ENCODE results near the gene NDE1. TPM values are rescaled to one million over a fixed set of nuclear protein-coding genes. Genes with fewer than 3 reads are reported as not detected.

NDE1 gene
- total RNA-seq, 1 donor from 2014 or later: 41.0 TPM

DNA sequence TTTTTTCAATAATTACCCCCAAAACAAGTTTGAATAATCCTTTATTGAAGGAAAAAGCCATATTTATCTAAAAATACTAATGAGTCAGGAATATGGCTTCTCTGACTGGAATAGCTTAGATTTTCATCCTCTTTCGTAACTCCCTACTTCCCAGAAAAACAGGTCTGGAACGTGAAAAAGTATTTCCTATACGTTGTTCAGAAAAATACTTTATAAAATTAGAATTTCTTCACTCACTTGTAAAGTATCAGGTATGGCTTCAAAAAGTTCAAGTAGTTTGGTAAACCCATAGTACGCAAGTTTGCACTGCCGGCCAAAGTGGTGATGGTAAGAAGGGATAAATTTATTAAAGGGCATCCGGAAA is 40.8 kb upstream of the NDE1 start:
- H3K9me3 Mint-ChIP-seq (ENCODE audit: unreplicated experiment): no peaks in the 10 kb centered on the region
- DNase-seq (ENCODE audit: extremely low spot score, unreplicated experiment): no peak
- no peaks in the 10 kb centered on the region for H3K27me3 Mint-ChIP-seq (ENCODE audit: unreplicated experiment)
- no peaks in the 10 kb centered on the region for H3K4me1 Mint-ChIP-seq (ENCODE audit: unreplicated experiment)
- H3K27ac Mint-ChIP-seq (ENCODE audit: unreplicated experiment): no peak overlapping the region
- TF ChIP-seq, protein P1, sequence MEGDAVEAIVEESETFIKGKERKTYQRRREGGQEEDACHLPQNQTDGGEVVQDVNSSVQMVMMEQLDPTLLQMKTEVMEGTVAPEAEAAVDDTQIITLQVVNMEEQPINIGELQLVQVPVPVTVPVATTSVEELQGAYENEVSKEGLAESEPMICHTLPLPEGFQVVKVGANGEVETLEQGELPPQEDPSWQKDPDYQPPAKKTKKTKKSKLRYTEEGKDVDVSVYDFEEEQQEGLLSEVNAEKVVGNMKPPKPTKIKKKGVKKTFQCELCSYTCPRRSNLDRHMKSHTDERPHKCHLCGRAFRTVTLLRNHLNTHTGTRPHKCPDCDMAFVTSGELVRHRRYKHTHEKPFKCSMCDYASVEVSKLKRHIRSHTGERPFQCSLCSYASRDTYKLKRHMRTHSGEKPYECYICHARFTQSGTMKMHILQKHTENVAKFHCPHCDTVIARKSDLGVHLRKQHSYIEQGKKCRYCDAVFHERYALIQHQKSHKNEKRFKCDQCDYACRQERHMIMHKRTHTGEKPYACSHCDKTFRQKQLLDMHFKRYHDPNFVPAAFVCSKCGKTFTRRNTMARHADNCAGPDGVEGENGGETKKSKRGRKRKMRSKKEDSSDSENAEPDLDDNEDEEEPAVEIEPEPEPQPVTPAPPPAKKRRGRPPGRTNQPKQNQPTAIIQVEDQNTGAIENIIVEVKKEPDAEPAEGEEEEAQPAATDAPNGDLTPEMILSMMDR (IDR thresholded peaks at IDR 0.05): no peak
- H3K36me3 Mint-ChIP-seq (ENCODE audit: unreplicated experiment): peaks cover 71% of the 10 kb centered on the region
- H3K4me3 Mint-ChIP-seq (ENCODE audit: unreplicated experiment): no peak overlapping the region

DNA sequence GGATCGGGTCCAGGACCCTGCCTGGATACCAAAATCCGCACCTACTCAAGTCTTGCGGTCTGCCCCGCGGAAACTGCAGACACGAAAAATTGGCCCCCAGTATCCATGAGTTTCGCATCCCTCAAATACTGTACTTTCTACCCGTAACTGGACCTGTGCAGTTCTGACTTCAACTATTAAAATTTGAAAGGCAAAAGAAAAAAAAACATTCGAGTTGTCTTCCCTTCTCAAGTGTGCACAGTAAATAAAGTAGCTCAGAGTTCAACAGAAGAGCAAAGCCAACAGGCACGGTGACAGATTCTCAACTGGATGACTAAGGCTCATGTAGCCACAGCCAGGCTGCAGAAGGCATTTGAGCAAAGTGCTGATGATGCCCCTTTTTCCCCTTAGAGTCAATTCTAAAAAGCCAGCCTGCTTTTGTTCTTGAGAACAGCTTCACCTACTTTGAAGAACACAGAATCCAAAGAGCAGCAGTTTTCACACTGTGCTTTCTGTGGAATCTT is 39.6 kb upstream of the NDE1 start:
- H3K27ac Mint-ChIP-seq (ENCODE audit: unreplicated experiment): no peak overlapping the region
- no peaks in the 10 kb centered on the region for H3K4me1 Mint-ChIP-seq (ENCODE audit: unreplicated experiment)
- TF ChIP-seq, protein P1 (IDR thresholded peaks at IDR 0.05): no peak
- no peak overlapping the region for H3K4me3 Mint-ChIP-seq (ENCODE audit: unreplicated experiment)
- H3K9me3 Mint-ChIP-seq (ENCODE audit: unreplicated experiment): no peaks in the 10 kb centered on the region
- no peak for DNase-seq (ENCODE audit: extremely low spot score, unreplicated experiment)
- H3K36me3 Mint-ChIP-seq (ENCODE audit: unreplicated experiment): peaks cover 65% of the 10 kb centered on the region
- H3K27me3 Mint-ChIP-seq (ENCODE audit: unreplicated experiment): no peaks in the 10 kb centered on the region

DNA sequence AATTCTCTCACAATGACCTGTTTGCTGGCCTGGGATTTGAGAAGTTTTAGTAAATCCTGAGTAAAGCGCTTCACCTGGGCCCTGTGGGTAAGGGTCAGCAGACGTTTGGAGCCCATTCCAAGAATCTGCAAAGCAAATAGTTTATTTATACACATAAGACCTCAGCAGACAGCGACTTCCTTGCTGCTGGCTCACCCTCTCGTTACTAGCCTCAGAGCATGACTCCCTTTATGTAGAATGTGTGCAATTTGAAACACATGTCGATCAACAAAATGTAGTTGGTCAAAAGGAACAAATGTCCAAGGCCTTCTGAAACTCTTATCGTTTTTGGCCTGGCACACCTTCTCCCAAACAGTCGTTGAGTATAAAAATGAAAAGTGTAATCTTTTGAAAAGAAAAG is 38.4 kb upstream of the NDE1 start:
- no peaks in the 10 kb centered on the region for H3K4me1 Mint-ChIP-seq (ENCODE audit: unreplicated experiment)
- no peak overlapping the region for H3K4me3 Mint-ChIP-seq (ENCODE audit: unreplicated experiment)
- peaks cover 62% of the 10 kb centered on the region for H3K36me3 Mint-ChIP-seq (ENCODE audit: unreplicated experiment)
- no peaks in the 10 kb centered on the region for H3K9me3 Mint-ChIP-seq (ENCODE audit: unreplicated experiment)
- H3K27ac Mint-ChIP-seq (ENCODE audit: unreplicated experiment): no peak overlapping the region
- no peaks in the 10 kb centered on the region for H3K27me3 Mint-ChIP-seq (ENCODE audit: unreplicated experiment)
- no peak for DNase-seq (ENCODE audit: extremely low spot score, unreplicated experiment)
- TF ChIP-seq, protein P1 (IDR thresholded peaks at IDR 0.05): no peak

DNA sequence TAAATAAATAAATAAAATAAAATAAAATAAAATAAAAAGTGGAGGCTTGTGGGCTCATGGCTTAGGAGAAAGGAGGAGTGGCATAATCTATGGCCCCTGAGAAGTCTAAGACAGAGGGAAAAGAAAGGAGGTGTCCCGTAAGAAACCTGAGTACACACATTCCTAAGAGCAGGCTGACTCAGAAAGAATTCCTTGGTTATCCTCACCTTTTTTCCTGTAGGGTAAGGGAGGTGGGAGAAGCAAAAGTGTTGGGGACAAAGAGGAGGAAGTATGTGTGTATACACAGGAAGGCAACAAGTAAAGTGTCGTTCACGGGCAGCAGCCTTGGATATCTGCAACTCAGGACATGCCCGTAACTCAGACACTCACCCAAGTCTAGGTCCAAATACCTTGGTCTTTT is 36.4 kb upstream of the NDE1 start:
- no peak overlapping the region for H3K27ac Mint-ChIP-seq (ENCODE audit: unreplicated experiment)

DNA sequence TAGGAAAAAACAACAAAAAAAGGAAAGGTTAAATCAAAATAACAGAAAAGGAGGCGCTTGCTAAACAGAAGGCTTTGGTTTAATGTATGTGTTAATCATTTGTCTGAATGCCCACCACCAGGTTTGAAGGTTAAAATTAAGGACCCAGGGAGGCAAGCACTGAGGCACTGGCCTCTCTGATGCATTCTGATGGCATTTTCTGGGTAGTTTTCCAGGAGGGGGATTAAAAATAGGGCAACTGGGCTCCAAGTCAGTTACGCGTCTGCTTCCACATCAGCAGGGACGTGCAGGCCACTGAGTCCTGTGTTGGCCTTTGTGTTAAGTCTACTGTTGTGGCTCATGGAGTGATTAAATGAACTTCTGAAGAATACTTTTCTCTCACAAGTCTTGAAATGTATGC is 34.0 kb upstream of the NDE1 start:
- Mint-ChIP-seq H3K9me3 (ENCODE audit: unreplicated experiment) (no peaks in the 10 kb centered on the region), H3K4me3 (ENCODE audit: unreplicated experiment) (no peak overlapping the region), H3K4me1 (ENCODE audit: unreplicated experiment) (no peaks in the 10 kb centered on the region), H3K36me3 (ENCODE audit: unreplicated experiment) (peaks cover 64% of the 10 kb centered on the region), H3K27me3 (ENCODE audit: unreplicated experiment) (no peaks in the 10 kb centered on the region), H3K27ac (ENCODE audit: unreplicated experiment) (no peak overlapping the region)
- no peak for DNase-seq (ENCODE audit: extremely low spot score, unreplicated experiment)
- TF ChIP-seq, protein P1 (IDR thresholded peaks at IDR 0.05): no peak

More for the DNA sequence above, 36.4 kb upstream of the NDE1 start:
- H3K4me1 Mint-ChIP-seq (ENCODE audit: unreplicated experiment): no peaks in the 10 kb centered on the region
- no peak for DNase-seq (ENCODE audit: extremely low spot score, unreplicated experiment)
- H3K36me3 Mint-ChIP-seq (ENCODE audit: unreplicated experiment): peaks cover 64% of the 10 kb centered on the region
- no peaks in the 10 kb centered on the region for H3K27me3 Mint-ChIP-seq (ENCODE audit: unreplicated experiment)
- TF ChIP-seq, protein P1 (IDR thresholded peaks at IDR 0.05): no peak
- no peaks in the 10 kb centered on the region for H3K9me3 Mint-ChIP-seq (ENCODE audit: unreplicated experiment)
- H3K4me3 Mint-ChIP-seq (ENCODE audit: unreplicated experiment): no peak overlapping the region
